Measurements from ENCODE around the gene KLHL17.

KLHL17 gene

DNA sequence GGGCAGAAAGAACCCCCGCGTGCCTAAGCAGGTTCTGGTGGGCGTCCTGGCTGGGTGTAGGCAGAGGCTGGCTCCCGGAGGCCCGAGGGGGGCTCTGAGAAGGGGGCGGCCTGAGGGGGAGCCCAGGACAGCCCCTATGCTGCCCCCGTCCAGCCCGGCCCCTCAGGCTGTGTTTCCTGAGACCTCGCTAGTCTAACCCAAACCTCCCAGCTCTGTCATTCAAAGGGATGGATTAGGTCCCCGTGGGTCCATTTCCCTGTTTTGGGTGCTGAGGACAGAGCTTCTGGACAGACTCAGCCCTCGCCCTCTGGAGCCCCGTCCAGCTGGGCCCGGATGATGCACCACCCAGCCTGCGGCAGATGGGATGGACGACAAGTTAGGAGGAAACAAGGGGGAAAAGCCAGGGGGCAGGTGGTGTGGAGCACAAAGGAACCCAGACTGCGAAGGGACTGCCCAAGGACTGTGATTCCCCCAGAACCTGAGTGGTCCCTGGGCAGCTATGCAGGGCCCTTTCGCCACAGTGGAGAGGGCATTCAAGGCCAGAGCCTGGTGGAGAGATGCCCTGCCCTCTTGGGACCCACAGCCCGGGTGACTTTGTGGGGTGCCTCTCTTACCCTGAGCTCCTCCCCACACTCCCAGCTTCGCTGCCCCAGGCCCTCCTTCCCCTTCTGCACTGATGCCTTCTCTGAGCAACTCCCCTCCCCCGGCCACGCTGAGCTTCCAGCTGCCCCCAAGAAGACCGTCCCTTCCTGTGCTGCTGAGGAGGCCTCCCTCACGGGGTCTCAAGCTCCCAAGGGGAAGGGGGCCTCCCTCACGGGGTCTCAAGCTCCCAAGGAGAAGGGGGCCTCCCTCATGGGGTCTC lies 36.7 kb downstream of the KLHL17 start:
- no peak for DNase-seq (ENCODE audit: extremely low read depth, low read depth)
- TF ChIP-seq CTCF (IDR thresholded peaks at IDR 0.05; ENCODE audit: low read depth, low read length) = no peak

- no peak for TF ChIP-seq CTCF (IDR thresholded peaks at IDR 0.05; ENCODE audit: low read depth, low read length)
Measured at GRCh38 chr1:997713-997992, 37.3 kb downstream of the KLHL17 start.

DNA sequence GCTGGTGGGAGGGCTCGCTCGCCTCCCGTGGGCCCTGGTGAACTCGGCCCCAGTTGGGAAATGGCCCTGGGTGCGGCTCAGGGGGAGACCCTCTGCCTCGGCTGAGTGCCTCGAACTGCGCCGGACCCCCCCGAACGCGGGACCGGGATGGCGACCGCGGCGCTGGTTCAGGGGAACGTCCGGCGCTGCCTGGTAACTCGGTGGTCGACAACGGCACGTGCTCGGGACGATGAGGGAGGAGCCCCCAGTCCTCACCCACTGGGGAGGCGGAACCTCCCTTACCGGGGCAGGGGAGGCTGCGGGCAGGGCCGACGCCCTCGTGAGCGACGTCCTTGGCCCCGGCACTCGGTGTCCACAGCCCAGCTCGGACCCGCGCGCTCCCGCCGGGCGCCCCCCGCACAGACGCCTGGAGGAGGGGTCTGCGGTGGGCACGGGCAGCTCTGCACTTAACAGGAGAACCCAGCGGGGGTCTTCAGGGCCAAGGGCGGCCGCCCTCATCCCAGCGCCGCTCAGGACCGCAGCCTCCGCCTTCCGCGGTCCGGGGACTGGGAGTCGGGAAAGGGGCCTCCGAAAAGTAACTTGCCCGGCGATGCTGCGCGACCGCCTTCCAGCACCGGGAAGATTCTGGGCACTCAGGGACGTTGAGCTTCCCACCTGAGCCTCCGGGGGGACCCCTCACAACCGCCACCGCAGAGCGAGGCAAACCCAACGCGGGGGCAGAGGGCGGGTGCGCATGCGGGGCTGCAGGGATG lies 37.8 kb downstream of the KLHL17 start:
- no peak for TF ChIP-seq CTCF (IDR thresholded peaks at IDR 0.05; ENCODE audit: low read depth, low read length)
- no peak for DNase-seq (ENCODE audit: extremely low read depth, low read depth)

More at GRCh38 chr1:997713-997992, 37.3 kb downstream of the KLHL17 start:
- no peak for DNase-seq (ENCODE audit: extremely low read depth, low read depth)

GRCh38 chr1:998745-998994 lies 38.3 kb downstream of the KLHL17 start:
- no peak for TF ChIP-seq CTCF (IDR thresholded peaks at IDR 0.05; ENCODE audit: low read depth, low read length)
- no peak for DNase-seq (ENCODE audit: extremely low read depth, low read depth)

- no peak for TF ChIP-seq CTCF (IDR thresholded peaks at IDR 0.05; ENCODE audit: low read depth, low read length)
- no peak for DNase-seq (ENCODE audit: extremely low read depth, low read depth)
Measured at GRCh38 chr1:998995-999724, 38.8 kb downstream of the KLHL17 start.

GRCh38 chr1:999725-1000356 lies 39.5 kb downstream of the KLHL17 start, which contains the start of gene HES4:
TSS of gene HES4 (minus strand) at chr1:1000097. CDS start at chr1:999973, 124 bp downstream.
- DNase-seq (ENCODE audit: extremely low read depth, low read depth) = peak; percentile 81
- no peak for TF ChIP-seq CTCF (IDR thresholded peaks at IDR 0.05; ENCODE audit: low read depth, low read length)
